H1 (cell line): ENCODE results near the gene SYNDIG1.

Source experiments
- CBX5 ChIP-seq: fragments of 300-800, 300-1000 bp; sonication (generic); IDR thresholded peaks from 2 replicates; pipeline ENCODE4 v1.7.1; 2016; ENCODE audit warnings: antibody characterized with exemption, low read length, low read depth
- CEBPB ChIP-seq: IDR thresholded peaks from 2 replicates; pipeline ENCODE4 v1.6.1; 2012; ENCODE audit warnings: low read depth, low read length
- SUZ12 ChIP-seq: fragments of 200-600 bp; sonication (generic); IDR thresholded peaks from 2 replicates; pipeline ENCODE4 v1.6.1; 2012; ENCODE audit warnings: mild to moderate bottlenecking, inconsistent platforms, low read length, moderate library complexity, mixed read lengths
- TAF1 ChIP-seq: IDR thresholded peaks from 2 replicates; pipeline ENCODE4 v1.6.1; 2011; ENCODE audit warnings: mild to moderate bottlenecking, low read depth, low read length
- YY1 ChIP-seq: IDR thresholded peaks from 2 replicates; pipeline ENCODE4 v1.6.1; 2011; ENCODE audit warnings: low read depth, mild to moderate bottlenecking, low read length
- TF ChIP-seq, protein P1 (sequence below), 3 experiments: IDR thresholded peaks; 1 replicate in 2 of 3; 2 replicates in 1 of 3; pipeline versions ENCODE4 v1.5.1 to v1.6.1; 2011; ENCODE audit warnings: low read length in 3 of 3, mild to moderate bottlenecking in 3 of 3, inconsistent platforms in 2 of 3, low read depth in 1 of 3, moderate library complexity in 1 of 3; ENCODE audit not compliant: insufficient read depth in 1 of 3; ENCODE audit errors: control extremely low read depth in 1 of 3

DNA sequence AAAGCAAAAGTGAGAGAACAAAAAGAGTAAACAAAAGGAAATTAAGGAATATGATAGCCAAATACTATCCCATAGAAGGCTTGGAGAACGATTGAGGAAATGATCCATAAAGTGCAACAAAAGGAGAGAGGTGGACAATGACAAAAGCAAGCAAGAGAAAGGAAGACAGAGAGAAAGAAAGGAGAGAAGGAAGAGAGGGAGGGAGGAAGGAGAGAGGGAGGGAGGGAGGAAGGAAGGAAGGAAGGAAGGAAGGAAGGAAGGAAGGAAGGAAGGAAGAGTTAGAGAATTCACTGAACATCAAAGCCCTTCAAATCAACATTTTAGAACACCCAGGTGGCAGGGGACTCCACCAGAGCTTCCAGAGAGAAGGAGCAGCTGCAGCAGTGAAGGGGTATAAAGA, 185.0 kb downstream of the SYNDIG1 start:
- no peak for TF ChIP-seq CEBPB
- no peak for TF ChIP-seq SUZ12
- TF ChIP-seq, protein P1, sequence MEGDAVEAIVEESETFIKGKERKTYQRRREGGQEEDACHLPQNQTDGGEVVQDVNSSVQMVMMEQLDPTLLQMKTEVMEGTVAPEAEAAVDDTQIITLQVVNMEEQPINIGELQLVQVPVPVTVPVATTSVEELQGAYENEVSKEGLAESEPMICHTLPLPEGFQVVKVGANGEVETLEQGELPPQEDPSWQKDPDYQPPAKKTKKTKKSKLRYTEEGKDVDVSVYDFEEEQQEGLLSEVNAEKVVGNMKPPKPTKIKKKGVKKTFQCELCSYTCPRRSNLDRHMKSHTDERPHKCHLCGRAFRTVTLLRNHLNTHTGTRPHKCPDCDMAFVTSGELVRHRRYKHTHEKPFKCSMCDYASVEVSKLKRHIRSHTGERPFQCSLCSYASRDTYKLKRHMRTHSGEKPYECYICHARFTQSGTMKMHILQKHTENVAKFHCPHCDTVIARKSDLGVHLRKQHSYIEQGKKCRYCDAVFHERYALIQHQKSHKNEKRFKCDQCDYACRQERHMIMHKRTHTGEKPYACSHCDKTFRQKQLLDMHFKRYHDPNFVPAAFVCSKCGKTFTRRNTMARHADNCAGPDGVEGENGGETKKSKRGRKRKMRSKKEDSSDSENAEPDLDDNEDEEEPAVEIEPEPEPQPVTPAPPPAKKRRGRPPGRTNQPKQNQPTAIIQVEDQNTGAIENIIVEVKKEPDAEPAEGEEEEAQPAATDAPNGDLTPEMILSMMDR (IDR thresholded peaks at IDR 0.05; ENCODE audit: control extremely low read depth in 1 of 3, insufficient read depth in 1 of 3, low read depth in 1 of 3, low read length in 3 of 3) = no peak
- TF ChIP-seq TAF1 = no peak
- TF ChIP-seq YY1 = no peak
- TF ChIP-seq CBX5 = no peak
